ENCODE data around the gene CLDN1. TPM values are rescaled to one million over a fixed set of nuclear protein-coding genes. Genes with fewer than 3 reads are reported as not detected.

CLDN1 gene
- total RNA-seq, 2 donors from 2014 or later = 8.8 to 52.3 TPM

- Histone ChIP-seq H3K27me3 (replicated peaks; ENCODE audit: insufficient read depth) (no peaks in the 10 kb centered on the region), H3K4me1 (replicated peaks) (no peaks in the 10 kb centered on the region), H3K4me3 (no peak overlapping the region), H3K36me3 (no peaks in the 10 kb centered on the region), H3K9me3 (no peaks in the 10 kb centered on the region), H3K27ac (no peak overlapping the region)
- intact Hi-C loops (cut with DNase I) = no loop called here
- 75% methylated on average over 3 of the region's 3 CpGs for WGBS
- no peak for DNase-seq (ENCODE audit: low spot score)
- TF ChIP-seq POLR2AphosphoS5 (IDR thresholded peaks at IDR 0.05) = no peak
- TF ChIP-seq POLR2A (IDR thresholded peaks at IDR 0.05) = no peak
- TF ChIP-seq CTCF (IDR thresholded peaks at IDR 0.05) = no peak
These were observed 28.6 kb downstream of the CLDN1 start for GRCh38 chr3:190293621-190294020.

- WGBS = 70% methylated on average over 3 of the region's 3 CpGs
- no peak overlapping the region for H3K27ac ChIP-seq
- no peaks in the 10 kb centered on the region for H3K36me3 ChIP-seq
- intact Hi-C loops (cut with DNase I) = no loop called here
- no peaks in the 10 kb centered on the region for H3K4me1 ChIP-seq (replicated peaks)
- no peaks in the 10 kb centered on the region for H3K27me3 ChIP-seq (replicated peaks; ENCODE audit: insufficient read depth)
- no peak for DNase-seq (ENCODE audit: low spot score)
- H3K9me3 ChIP-seq = no peaks in the 10 kb centered on the region
- H3K4me3 ChIP-seq = no peak overlapping the region
- TF ChIP-seq CTCF (IDR thresholded peaks at IDR 0.05) (no peak), POLR2A (IDR thresholded peaks at IDR 0.05) (no peak), POLR2AphosphoS5 (IDR thresholded peaks at IDR 0.05) (no peak)
These were observed 30.2 kb downstream of the CLDN1 start for GRCh38 chr3:190291994-190292584.

GRCh38 chr3:190289989-190290388 is 32.3 kb downstream of the CLDN1 start:
- no peaks in the 10 kb centered on the region for H3K27me3 ChIP-seq (replicated peaks; ENCODE audit: insufficient read depth)
- H3K4me3 ChIP-seq = no peak overlapping the region
- H3K27ac ChIP-seq = no peak overlapping the region
- TF ChIP-seq CTCF (IDR thresholded peaks at IDR 0.05) (no peak), POLR2AphosphoS5 (IDR thresholded peaks at IDR 0.05) (no peak), POLR2A (IDR thresholded peaks at IDR 0.05) (no peak)
- intact Hi-C loops (cut with DNase I) = no loop called here
- no peaks in the 10 kb centered on the region for H3K9me3 ChIP-seq
- H3K36me3 ChIP-seq = no peaks in the 10 kb centered on the region
- WGBS = 93% methylated on average over 2 of the region's 2 CpGs
- H3K4me1 ChIP-seq (replicated peaks) = no peaks in the 10 kb centered on the region
- DNase-seq (ENCODE audit: low spot score) = no peak

- Histone ChIP-seq H3K27me3 (replicated peaks; ENCODE audit: insufficient read depth) (no peaks in the 10 kb centered on the region), H3K4me1 (replicated peaks) (no peaks in the 10 kb centered on the region), H3K4me3 (no peak overlapping the region), H3K36me3 (no peaks in the 10 kb centered on the region), H3K9me3 (no peaks in the 10 kb centered on the region), H3K27ac (no peak overlapping the region)
- 86% methylated on average over 2 of the region's 2 CpGs for whole genome bisulfite sequencing
- TF ChIP-seq POLR2A (IDR thresholded peaks at IDR 0.05) (no peak), POLR2AphosphoS5 (IDR thresholded peaks at IDR 0.05) (no peak), CTCF (IDR thresholded peaks at IDR 0.05) (no peak)
- no peak for DNase-seq (ENCODE audit: low spot score)
- intact Hi-C loops (cut with DNase I) = no loop called here
These were observed 33.4 kb downstream of the CLDN1 start for GRCh38 chr3:190288836-190289235.

GRCh38 chr3:190286014-190286413 is 36.2 kb downstream of the CLDN1 start:
- H3K4me1 ChIP-seq (replicated peaks) = no peaks in the 10 kb centered on the region
- no peaks in the 10 kb centered on the region for H3K36me3 ChIP-seq
- H3K27me3 ChIP-seq (replicated peaks; ENCODE audit: insufficient read depth) = no peaks in the 10 kb centered on the region
- H3K4me3 ChIP-seq = no peak overlapping the region
- no peak overlapping the region for H3K27ac ChIP-seq
- 93% methylated on average over 1 of the region's 1 CpG for WGBS
- intact Hi-C loops (cut with DNase I) = no loop called here
- no peak for TF ChIP-seq CTCF (IDR thresholded peaks at IDR 0.05)
- TF ChIP-seq POLR2A (IDR thresholded peaks at IDR 0.05) = no peak
- no peak for TF ChIP-seq POLR2AphosphoS5 (IDR thresholded peaks at IDR 0.05)
- H3K9me3 ChIP-seq = no peaks in the 10 kb centered on the region
- DNase-seq (ENCODE audit: low spot score) = no peak
